GM12875 (cell line): Measurements from ENCODE around the gene FATE1.

Experiments used
- H3K4me3 ChIP-seq: one replicate; pipeline ENCODE4 v1.5.1; 2011; ENCODE audit warnings: low read depth, low read length, control low read depth
- TF ChIP-seq, protein P1 (sequence below): IDR thresholded peaks from 2 replicates; pipeline ENCODE4 v1.5.1; 2011; ENCODE audit warnings: low read depth, mild to moderate bottlenecking, control low read depth, inconsistent platforms, low read length, moderate library complexity, borderline replicate concordance; ENCODE audit not compliant: insufficient read depth

Gene FATE1

DNA sequence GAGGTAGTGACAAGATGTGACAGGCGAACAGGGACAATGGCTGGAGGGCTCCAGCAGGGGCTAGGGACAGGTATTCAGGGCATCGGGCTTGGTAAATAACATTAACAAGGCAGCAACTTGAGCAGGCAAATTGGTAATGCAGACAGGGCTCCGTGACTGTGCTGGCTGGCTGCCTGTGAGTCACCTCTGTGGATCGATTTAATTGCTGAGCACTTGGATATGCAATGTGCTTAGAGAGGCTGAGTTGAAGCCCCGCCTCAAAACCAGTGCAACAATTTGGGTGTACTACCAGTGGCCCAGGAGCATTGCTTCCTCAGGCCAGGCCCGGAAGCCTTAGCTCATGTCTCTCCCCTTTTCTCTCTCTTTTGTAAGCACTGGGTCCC, 38.2 kb downstream of the FATE1 start:
- TF ChIP-seq, protein P1, sequence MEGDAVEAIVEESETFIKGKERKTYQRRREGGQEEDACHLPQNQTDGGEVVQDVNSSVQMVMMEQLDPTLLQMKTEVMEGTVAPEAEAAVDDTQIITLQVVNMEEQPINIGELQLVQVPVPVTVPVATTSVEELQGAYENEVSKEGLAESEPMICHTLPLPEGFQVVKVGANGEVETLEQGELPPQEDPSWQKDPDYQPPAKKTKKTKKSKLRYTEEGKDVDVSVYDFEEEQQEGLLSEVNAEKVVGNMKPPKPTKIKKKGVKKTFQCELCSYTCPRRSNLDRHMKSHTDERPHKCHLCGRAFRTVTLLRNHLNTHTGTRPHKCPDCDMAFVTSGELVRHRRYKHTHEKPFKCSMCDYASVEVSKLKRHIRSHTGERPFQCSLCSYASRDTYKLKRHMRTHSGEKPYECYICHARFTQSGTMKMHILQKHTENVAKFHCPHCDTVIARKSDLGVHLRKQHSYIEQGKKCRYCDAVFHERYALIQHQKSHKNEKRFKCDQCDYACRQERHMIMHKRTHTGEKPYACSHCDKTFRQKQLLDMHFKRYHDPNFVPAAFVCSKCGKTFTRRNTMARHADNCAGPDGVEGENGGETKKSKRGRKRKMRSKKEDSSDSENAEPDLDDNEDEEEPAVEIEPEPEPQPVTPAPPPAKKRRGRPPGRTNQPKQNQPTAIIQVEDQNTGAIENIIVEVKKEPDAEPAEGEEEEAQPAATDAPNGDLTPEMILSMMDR: no peak
- H3K4me3 ChIP-seq: no peak overlapping the region

DNA sequence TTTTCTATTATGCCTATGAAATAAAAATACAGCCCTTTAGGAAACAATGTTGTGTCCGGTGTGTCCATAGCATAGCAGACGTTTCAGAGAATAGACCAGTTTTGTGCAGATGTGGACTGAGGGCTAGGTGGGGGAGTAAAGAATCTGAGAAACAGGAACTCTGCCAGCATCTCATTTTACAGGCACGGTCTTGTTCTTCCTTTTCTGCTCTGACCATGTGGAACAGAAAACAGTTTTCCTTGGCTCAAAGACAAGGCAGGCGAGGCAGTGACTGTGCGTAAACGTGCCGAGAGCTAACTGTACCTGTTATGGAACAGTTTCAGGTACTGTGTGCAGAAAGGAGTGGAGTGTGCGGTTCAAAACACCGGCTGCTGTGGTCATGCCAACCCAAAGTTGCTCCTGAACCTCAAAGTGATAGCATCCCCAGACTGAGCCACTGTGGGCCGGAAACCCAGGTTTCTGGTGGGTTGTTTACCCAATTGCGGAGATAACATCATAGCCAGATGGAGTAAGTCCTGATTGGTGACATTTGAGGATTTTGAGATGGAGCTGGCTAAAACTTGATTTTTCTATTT, 38.9 kb downstream of the FATE1 start:
- TF ChIP-seq, protein P1: no peak
- H3K4me3 ChIP-seq: no peak overlapping the region

DNA sequence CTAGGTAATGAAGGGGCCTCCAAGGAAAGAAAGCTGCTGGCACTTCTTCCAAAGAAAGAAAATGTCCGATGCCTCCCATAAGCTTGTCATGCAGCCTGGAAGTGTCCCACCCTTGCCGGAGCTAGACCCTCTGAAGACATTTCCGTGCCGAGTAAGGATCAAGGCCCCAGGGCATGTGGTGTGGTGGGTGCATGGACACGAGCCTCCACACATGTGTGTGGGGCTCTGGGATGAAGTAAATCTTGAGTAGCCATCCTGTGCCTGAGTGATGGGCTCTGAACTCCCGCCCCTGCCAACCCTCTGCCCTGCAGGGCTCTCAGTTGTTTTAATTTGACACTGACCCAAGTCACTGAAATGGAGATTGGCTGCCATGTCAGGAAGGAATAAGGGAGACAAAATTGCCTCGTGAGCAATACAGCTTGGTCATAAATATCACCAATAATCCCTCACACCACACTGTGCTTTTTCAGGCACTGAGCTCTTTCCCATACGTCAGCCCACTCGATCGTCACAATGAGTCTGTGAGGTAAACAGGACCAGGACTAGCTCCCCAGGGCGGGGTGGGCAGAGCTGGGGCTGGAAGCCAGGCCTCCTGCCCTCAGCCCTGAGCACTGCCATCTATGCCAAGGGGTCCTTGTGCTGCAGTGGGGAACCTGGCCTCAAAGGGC, 43.3 kb downstream of the FATE1 start:
- no peak overlapping the region for H3K4me3 ChIP-seq
- TF ChIP-seq, protein P1: no peak

DNA sequence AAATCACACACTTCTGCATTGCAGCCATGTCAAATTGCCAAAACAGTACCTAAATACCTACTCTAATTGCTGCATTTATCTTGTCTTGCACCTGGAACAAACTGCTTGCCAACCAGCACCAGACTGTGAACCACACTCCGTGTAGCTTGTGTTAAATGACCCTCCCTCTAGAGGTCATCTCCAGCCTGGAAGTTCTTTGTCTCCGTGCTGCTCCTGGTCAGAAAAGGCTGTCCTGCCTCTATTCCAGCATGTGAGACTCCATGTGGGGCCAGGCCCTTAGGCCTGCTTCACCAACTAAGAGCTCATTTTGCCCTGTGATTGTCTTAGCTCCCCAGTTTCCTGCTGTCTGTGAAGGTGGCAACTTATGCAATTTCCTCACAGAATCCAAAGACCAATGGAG, 47.0 kb downstream of the FATE1 start:
- no peak overlapping the region for H3K4me3 ChIP-seq
- TF ChIP-seq, protein P1: no peak

DNA sequence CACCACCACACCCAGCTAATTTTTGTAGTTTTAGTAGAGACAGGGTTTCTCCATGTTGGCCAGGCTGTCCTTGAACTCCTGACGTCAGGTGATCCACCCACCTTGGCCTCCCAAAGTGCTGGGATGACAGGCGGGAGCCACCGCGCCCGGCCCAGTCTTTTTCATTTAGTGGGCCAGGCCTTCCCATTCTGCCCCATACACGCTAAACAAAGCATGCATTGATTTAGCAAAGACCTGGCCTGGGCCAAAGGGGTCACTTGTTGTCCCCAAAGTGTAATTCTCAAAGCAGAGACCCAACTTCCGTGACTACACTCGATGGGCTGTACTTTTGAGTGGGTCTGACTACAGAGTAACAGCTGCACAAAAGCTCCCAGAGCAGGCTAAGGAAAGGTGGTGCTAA, 47.9 kb downstream of the FATE1 start:
- TF ChIP-seq, protein P1: no peak

DNA sequence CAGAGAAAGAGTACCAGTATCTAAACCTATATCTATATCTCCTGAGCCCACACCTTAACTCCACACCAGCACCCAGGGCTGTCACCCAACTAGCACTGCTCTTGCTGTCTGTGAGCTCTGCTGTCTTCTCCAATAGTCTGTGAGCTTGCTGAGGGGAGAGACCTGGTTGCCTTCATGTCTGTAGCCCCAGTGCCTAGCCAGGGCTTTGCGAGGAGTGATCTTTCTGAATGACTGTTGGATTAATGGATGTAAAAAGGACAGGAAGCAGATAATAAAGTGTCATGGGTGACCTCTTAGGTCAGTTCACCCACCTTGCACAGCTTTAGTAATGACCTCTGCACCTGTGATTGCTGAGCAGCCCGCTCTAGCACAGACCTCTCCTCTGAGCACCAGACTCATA, 49.2 kb downstream of the FATE1 start:
- TF ChIP-seq, protein P1: no peak
- no peak overlapping the region for H3K4me3 ChIP-seq

More for the DNA sequence above, 47.9 kb downstream of the FATE1 start:
- H3K4me3 ChIP-seq: no peak overlapping the region

DNA sequence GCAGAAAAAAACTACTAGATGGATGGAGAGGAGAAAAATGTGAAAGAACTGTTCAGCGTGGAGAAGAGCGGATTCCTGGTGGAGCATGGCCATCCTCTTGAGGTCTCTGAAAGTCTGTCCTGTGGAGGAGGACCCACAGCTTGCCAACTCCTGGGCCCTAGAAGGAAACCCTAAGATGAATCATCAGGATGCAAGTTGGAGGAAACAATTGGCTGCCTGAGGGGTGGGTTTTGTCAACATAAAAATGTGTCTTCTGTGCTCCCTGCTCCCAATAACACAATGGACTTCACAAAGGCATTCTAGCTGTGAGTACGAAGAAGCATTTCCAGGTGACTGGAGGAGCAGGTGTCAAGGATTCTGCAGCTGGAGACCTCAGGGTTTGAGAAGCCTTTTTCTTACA, 55.9 kb downstream of the FATE1 start:
- TF ChIP-seq, protein P1: no peak
- H3K4me3 ChIP-seq: no peak overlapping the region
